ENCODE measurements around the gene UQCRH.

Gene UQCRH

GRCh38 chr1:46288485-46289133 lies 14.9 kb upstream of the UQCRH start:
- H3K4me3 ChIP-seq (ENCODE audit: low read depth, low read length), result no peak overlapping the region
- TF ChIP-seq MYC (IDR thresholded peaks at IDR 0.05; ENCODE audit: low read depth, low read length) (no peak), POLR2A (IDR thresholded peaks at IDR 0.05; ENCODE audit: extremely low read depth, insufficient read length) (no peak), MAX (IDR thresholded peaks at IDR 0.05; ENCODE audit: low read depth, low read length) (no peak), CTCF (IDR thresholded peaks at IDR 0.05; ENCODE audit: low read depth, low read length) (no peak)
- no peak for DNase-seq (ENCODE audit: low read depth)

GRCh38 chr1:46289134-46289494 lies 14.4 kb upstream of the UQCRH start:
- no peak for DNase-seq (ENCODE audit: low read depth)
- H3K4me3 ChIP-seq (ENCODE audit: low read depth, low read length), result no peak overlapping the region
- TF ChIP-seq CTCF (IDR thresholded peaks at IDR 0.05; ENCODE audit: low read depth, low read length), result no peak
- TF ChIP-seq MAX (IDR thresholded peaks at IDR 0.05; ENCODE audit: low read depth, low read length), result no peak
- no peak for TF ChIP-seq POLR2A (IDR thresholded peaks at IDR 0.05; ENCODE audit: extremely low read depth, insufficient read length)
- no peak for TF ChIP-seq MYC (IDR thresholded peaks at IDR 0.05; ENCODE audit: low read depth, low read length)

- TF ChIP-seq POLR2A (IDR thresholded peaks at IDR 0.05; ENCODE audit: extremely low read depth, insufficient read length) (no peak), CTCF (IDR thresholded peaks at IDR 0.05; ENCODE audit: low read depth, low read length) (no peak), MAX (IDR thresholded peaks at IDR 0.05; ENCODE audit: low read depth, low read length) (no peak), MYC (IDR thresholded peaks at IDR 0.05; ENCODE audit: low read depth, low read length) (no peak)
- H3K4me3 ChIP-seq (ENCODE audit: low read depth, low read length), result no peak overlapping the region
- no peak for DNase-seq (ENCODE audit: low read depth)
Observed at GRCh38 chr1:46289976-46290375, 13.5 kb upstream of the UQCRH start.

GRCh38 chr1:46295306-46295705 lies 8.2 kb upstream of the UQCRH start:
- TF ChIP-seq MYC (IDR thresholded peaks at IDR 0.05; ENCODE audit: low read depth, low read length) (no peak), MAX (IDR thresholded peaks at IDR 0.05; ENCODE audit: low read depth, low read length) (no peak), CTCF (IDR thresholded peaks at IDR 0.05; ENCODE audit: low read depth, low read length) (no peak), POLR2A (IDR thresholded peaks at IDR 0.05; ENCODE audit: extremely low read depth, insufficient read length) (no peak)

GRCh38 chr1:46298387-46298786 lies 5.1 kb upstream of the UQCRH start:
- H3K4me3 ChIP-seq (ENCODE audit: low read depth, low read length), result no peak overlapping the region
- DNase-seq (ENCODE audit: low read depth), result no peak
- TF ChIP-seq POLR2A (IDR thresholded peaks at IDR 0.05; ENCODE audit: extremely low read depth, insufficient read length), result no peak

More at GRCh38 chr1:46295306-46295705, 8.2 kb upstream of the UQCRH start:
- no peak for DNase-seq (ENCODE audit: low read depth)
- no peak overlapping the region for H3K4me3 ChIP-seq (ENCODE audit: low read depth, low read length)

GRCh38 chr1:46300673-46301405 lies 2.7 kb upstream of the UQCRH start:
- DNase-seq (ENCODE audit: low read depth), result peak; percentile 25
- H3K4me3 ChIP-seq (ENCODE audit: low read depth, low read length), result peak overlapping the region; percentile 98
- no peak for TF ChIP-seq POLR2A (IDR thresholded peaks at IDR 0.05; ENCODE audit: extremely low read depth, insufficient read length)
- no peak for TF ChIP-seq CTCF (IDR thresholded peaks at IDR 0.05; ENCODE audit: low read depth, low read length)
- TF ChIP-seq MAX (IDR thresholded peaks at IDR 0.05; ENCODE audit: low read depth, low read length), result no peak
- no peak for TF ChIP-seq MYC (IDR thresholded peaks at IDR 0.05; ENCODE audit: low read depth, low read length)
